Suppressor macrophage treated with lipopolysaccharide for 4 hours (primary cell): Measurements from ENCODE around the gene MAN2A2.
A peak's percentile ranks its signal among the peaks of the same experiment; 100 is the strongest.

ENCODE experiments used
- DNase-seq: peaks from one replicate; pipeline ENCODE4 v3.0.0-alpha.2; 2020

MAN2A2 gene

DNA sequence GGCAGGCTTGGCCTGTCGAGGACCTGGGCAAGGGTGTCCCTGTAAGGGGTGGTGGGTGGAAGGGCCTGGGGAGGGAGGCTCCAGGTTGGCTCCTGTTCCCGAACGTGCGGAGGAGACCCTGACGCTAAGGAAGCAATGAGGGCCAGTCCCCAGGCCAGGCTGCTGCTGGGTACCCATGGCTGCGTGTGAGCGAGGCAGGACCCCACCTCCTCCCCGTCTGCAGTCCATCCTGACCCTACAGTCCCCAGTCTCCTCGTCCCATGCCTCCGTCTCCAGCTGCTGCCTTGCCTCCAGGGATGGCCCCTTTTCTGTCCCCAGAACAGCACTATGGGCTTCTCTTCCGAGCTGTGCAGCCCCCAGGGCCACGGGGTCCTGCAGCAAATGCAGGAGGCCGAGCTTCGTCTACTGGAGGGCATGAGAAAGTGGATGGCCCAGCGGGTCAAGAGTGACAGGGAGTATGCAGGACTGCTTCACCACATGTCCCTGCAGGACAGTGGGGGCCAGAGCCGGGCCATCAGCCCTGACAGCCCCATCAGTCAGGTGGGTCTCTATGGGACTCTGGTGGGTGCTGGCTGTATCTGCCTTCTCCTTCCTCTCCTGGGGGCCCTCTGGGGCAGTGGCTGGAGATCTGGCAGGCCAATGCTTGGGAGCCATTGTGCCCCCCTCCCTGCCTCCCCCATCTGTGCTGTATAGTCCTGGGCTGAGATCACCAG, 18.2 kb upstream of the MAN2A2 start:
- no peak for DNase-seq

DNA sequence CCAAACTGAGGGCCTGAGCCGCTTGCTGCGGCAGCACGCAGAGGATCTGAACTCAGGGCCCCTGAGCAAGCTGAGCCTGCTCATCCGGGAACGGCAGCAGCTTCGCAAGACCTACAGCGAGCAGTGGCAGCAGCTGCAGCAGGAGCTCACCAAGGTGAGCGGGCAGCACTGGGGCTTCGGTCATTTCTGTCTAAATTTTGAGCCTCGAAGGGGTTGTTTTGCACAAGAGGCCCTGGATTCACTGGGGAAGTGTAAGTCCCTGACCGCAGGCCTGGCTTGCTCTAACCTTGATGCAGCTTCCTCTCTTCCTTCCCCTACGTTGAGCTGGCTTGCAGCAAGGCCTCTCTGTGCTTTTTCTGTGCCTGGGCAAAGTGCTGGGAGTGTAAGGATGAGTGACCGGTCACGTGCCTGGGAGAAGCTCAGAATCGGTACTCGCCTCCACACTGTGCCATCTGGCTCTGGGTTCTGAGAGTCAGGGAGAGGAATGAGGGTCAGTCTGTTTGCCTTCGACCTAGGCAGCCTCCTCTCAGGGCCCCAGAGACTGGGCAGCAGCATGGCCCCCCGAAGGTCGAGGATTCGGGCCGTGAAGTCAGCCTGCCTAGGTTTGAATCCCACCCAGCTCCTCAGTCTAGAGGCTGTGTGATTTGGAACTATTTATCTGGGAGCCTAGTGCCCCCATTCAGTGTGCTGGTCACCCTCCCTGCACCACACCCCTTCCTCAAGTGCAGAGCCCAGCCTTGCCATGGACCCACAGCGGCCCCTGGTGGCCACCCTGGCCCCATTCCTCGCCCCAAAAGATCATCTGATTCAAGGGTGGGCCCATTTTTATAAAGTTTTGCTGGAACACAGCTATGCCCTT, 17.4 kb upstream of the MAN2A2 start:
- DNase-seq: peak; percentile 85

DNA sequence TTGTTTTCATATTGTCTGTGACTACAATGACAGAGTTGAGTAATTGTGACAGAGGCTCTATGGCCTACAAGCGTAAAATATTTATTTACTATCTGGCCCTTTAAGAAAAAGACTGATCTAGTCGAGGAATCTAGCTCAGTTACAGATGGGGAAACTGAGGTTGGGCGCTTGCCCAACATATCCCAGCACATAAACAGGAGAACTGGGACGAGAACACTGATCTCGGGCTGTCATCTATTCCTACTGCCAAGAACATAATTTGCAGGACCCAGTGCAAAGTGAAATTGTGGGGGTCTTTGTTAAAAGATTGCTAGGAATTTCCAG, 16.8 kb upstream of the MAN2A2 start:
- DNase-seq: no peak

DNA sequence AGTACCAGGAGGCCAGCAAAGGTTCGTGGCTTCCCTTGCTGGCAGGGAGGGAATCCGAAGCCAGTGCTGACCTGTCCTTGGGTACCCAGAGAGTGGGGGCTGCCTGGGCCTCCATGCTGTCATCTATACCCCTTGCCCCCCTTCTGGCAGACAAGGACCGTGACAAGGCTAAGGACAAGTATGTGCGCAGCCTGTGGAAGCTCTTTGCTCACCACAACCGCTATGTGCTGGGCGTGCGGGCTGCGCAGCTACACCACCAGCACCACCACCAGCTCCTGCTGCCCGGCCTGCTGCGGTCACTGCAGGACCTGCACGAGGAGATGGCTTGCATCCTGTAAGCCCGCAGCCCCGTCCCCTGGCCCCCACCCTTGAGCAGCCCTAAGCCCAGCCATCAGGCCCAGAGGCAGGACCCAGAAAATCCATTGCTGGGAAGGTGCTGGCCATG, 16.0 kb upstream of the MAN2A2 start:
- DNase-seq: no peak

DNA sequence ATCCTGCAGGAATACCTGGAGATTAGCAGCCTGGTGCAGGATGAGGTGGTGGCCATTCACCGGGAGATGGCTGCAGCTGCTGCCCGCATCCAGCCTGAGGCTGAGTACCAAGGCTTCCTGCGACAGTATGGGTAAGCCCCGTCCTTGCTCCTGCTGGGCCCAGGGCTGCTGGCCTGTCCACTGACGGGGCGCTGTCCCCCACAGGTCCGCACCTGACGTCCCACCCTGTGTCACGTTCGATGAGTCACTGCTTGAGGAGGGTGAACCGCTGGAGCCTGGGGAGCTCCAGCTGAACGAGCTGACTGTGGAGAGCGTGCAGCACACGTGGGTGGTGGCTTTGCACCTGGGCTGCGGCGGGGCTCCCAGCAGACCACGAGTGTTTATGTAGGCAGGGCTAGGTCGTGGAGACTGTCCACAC, 13.8 kb upstream of the MAN2A2 start:
- DNase-seq: no peak

DNA sequence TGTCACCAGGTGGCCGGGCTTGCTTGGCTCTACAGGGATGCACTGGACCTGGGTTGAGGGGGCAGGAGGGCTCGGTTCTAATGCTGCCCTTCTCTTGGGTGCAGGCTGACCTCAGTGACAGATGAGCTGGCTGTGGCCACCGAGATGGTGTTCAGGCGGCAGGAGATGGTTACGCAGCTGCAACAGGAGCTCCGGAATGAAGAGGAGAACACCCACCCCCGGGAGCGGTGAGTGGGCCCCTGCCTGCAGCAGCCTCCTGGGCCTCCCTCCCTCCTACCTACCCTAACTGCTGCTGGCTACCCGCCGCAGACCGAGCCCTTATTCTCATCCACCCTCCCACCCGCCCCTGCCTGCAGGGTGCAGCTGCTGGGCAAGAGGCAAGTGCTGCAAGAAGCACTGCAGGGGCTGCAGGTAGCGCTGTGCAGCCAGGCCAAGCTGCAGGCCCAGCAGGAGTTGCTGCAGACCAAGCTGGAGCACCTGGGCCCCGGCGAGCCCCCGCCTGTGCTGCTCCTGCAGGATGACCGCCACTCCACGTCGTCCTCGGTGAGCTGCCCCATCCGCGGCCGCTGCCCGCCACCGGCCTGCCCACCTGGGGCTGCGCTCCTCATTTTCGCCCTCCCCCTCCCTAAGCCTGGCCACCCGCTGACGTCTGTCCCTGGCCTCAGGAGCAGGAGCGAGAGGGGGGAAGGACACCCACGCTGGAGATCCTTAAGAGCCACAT, 13.2 kb upstream of the MAN2A2 start:
- DNase-seq: no peak

DNA sequence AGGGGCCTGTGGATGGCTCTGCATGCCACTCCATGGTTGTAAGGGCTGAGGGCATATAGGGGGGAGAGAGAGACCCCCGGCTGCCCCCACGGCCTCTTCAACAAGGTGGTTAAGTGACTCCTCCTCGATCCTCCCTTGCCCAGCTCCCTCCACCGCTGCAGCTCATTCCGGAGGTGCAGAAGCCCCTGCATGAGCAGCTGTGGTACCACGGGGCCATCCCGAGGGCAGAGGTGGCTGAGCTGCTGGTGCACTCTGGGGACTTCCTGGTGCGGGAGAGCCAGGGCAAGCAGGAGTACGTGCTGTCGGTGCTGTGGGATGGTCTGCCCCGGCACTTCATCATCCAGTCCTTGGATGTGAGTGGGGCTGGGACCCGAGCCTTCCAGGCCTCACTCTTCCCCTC, 12.3 kb upstream of the MAN2A2 start:
- no peak for DNase-seq

DNA sequence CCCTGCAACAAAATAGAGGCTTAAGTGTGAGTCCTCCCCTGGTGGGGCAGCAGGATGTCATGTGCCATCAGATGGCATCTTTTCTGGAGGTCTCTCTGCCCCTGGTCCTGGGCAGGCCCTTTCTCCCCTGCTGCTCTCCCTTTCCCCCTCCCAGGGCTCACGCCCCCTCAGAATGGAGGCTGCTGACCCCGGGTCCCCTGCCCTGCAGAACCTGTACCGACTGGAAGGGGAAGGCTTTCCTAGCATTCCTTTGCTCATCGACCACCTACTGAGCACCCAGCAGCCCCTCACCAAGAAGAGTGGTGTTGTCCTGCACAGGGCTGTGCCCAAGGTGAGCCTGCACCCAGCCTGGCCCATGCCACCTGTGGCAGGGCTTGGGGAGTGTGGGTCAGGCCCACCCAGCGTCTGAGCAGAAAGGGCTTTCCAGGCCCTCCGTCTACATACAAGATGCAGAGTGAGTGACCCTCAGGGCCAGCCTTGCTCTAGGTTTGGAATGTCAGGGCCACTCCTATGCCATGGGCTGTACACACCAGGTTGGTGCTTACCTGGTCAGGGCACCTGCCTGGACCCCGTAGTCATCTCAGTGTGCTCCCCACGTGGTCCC, 11.7 kb upstream of the MAN2A2 start:
- no peak for DNase-seq

DNA sequence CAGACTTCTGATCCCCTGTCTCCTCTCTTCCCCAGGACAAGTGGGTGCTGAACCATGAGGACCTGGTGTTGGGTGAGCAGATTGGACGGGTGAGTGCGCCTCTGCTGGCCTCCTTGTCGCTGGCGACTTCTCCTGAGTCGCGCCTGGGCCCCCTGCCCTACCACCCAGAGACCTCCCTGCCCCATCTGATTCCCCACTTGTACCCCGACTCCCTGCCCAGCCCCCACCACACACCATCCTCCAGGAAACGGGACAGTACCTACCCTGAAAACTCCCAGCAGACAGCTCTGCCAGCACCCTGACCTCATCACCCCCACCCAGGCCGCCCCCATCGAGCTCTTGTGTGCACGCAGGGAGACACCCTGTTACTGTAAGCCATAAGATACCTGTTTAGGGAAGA, 11.1 kb upstream of the MAN2A2 start:
- DNase-seq: no peak

DNA sequence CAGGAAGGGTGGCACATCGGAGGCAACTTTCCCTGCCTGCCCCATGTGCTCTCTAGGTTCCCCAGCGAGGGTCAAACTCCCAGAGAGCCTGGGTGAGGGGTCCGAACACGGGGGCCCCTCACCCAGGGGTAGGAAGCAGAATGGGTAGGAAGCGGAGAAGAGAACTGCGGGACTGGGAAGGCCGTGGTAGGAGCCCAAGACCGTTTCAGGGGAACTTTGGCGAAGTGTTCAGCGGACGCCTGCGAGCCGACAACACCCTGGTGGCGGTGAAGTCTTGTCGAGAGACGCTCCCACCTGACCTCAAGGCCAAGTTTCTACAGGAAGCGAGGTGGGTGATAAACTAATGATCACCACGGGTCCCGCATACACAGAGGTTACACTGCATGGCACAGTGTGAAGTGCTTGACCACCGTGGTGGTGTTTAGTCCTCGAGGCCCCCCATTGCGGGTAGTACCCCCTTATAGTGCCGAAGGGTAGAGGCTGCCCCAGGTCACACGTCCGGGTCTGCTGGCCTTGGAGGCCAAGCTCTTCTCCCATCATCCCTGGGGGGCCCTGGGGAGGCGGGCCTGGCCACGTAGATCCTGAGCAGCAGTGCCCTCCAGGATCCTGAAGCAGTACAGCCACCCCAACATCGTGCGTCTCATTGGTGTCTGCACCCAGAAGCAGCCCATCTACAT, 10.5 kb upstream of the MAN2A2 start:
- no peak for DNase-seq

DNA sequence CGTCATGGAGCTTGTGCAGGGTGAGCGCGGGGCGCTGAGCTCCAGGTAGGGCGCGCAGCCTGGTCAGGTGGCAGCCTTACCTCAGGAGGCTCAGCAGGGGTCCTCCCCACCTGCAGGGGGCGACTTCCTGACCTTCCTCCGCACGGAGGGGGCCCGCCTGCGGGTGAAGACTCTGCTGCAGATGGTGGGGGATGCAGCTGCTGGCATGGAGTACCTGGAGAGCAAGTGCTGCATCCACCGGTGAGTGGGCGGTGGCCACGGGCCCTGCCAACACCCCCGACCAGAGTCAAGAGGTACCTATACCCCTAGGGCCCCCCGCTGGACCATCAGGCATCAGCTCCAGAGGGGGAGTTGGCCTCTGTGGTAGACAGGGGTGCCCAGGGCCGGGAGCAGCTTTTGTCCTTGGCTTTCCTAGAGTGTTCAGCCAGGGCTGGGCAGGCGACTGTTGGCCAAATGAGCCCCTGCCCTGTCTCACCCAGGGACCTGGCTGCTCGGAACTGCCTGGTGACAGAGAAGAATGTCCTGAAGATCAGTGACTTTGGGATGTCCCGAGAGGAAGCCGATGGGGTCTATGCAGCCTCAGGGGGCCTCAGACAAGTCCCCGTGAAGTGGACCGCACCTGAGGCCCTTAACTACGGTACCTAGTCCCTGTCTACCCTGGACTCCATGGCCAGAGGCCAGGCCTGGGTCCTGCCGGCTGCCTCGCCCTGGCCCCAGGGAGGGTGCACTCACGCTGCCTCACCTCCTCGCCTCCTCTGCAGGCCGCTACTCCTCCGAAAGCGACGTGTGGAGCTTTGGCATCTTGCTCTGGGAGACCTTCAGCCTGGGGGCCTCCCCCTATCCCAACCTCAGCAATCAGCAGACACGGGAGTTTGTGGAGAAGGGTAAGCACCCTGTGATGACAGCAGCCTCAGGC, 9.7 kb upstream of the MAN2A2 start:
- DNase-seq: no peak

DNA sequence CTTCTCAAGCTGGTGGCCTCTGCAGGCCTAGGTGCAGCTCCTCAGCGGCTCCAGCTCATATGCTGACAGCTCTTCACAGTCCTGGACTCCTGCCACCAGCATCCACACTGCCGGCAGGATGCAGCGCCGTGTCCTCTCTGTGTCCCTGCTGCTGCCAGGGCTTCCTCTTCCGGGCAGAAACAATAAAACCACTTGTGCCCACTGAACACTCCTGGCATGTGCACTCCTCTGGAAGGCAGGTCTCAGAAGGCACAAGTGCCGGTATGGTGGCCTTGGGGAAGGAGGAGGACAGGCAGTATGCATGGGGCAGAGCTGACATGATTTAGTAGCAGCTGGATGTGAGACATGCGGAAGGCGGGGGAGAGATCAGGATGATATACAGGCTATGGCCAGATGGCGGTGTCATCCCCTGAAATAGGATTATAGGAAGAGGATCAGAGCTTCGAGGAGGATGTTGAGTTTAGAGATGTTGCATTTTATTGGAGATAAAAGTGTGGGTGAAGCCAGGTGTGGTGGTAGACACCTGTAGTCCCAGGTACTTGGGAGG, 7.5 kb upstream of the MAN2A2 start:
- DNase-seq: peak; percentile 32

DNA sequence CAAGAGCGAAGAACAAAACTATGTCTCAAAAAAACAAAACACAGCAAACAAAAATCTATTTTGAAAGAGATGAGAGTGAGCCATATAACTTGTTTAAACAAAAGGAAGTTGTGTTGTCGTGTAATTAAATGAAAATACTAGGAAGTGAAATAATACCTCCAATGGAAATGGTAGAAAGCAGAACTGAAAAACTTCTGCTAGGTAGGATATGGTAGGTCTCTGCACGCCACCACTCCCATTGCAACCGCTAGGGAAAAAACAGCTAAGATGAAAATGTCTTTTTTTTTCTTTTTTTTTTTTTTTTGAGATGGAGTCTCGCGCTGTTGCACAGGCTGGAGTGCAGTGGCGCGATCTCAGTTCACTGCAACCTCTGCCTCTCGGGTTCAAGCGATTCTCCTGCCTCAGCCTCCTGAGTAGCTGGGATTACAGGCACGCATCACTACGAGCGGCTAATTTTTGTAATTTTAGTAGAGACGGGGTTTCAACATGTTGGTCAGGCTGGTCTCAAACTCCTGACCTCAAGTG, 5.9 kb upstream of the MAN2A2 start:
- DNase-seq: peak; percentile 37

DNA sequence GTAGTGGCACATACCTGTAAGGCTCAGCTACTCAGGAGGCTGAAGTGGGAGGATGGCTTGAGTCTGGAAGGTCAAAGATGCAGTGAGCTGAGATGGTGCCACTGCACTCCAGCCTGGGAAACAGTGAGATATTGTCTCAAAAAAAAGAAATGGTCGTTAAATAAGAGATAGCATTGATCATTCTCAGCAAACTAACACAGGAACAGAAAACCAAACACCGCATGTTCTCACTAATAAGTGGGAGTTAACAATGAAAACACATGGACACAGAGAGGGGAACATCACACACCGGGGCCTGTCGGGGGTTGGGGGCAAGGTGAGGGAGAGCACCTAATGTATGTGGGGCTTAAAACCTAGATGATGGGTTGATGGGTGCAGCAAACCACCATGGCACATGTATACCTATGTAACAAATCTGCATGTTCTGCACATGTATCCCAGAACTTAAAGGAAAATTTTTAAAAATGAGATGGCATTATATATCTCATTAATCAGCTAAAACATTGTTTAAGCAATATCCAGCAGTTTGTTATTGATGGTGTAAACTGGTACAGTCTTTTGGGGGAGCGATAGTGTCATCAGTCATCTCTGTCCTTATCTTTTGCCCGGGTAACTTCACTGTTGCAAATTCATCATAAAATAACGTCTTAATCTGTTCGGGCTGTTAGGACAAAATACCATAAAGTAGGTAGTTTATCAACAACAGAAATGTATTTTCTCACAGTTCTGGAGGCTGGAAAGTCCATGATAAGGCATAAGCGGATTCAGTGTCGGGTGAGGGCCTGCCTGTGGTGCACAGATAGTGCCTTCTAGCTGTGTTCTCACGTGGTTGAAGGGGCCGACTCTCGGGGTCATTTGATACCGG, 1.7 kb upstream of the MAN2A2 start:
- DNase-seq: no peak

DNA sequence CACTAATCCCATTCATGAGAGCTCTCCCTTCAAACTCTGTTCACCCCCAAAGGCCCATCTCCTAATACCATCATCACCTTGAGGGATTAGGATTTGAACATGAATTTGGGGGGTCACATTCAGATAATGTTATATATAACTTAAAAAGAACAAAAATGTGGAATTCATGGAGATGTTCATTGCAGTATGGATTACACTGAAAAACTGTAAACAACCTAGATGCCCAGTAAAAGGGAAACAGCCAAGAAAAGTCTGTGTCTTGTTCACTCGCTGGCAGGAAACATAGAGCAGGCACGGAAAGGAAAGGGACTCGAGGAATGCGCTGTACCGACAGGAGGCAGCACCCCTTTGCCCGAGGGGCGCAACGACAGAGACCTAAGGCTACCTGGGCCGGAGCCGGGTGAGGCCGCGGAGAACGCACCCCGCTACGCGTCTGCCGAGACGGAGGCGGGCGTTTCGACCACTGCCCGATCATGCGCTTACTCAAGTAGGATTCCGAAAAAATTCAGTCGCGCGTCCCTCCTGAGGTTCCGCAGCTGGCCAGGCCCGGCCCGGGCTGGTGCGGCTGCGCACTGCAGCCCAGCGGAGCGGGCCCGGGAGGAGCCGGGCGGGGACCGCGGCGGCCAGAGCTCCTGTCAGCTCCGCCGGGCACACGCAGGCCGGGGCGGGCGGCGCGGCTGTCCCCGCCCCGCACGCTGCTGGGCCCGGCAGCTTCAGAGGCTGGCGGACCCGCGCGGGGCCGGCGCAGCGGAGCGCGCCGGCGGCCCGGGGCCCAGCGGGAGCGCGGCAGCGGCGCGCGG, 862 bp upstream of the MAN2A2 start:
- peak; percentile 89 for DNase-seq

DNA sequence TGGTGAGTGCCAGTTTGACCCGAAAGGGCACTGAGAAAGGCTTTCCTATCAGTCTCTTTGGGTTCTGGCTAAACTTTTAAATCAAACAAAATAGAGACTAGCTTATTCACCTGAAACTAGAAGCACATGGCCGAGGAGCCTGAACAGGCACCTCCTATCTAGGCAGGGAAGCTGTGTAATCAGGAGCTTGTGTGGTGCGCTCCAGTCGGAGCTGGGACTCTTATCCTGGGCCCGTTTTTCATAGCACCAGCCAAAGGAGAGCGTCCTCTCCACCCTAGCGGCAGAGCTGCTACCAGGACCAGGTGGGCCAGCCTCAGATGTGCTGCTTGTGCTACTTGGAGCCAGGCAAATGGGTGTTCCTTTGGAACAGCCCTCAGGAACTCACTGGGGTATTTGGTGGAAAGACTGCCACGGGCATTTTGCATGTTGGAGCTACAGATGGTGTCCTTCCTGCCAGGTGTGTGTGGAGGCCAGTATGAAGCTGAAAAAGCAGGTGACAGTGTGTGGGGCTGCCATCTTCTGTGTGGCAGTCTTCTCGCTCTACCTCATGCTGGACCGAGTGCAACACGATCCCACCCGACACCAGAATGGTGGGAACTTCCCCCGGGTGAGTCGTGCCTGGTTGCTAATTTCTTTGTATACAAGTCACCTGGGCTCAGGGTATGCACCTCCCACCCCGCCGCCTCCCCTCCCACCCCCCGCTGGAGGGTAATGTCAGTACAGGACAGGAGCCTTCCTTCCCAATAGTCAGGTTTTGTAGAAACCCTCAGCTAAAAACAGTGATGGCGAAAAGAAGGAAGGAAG, 833 bp downstream of the MAN2A2 start:
- no peak for DNase-seq

DNA sequence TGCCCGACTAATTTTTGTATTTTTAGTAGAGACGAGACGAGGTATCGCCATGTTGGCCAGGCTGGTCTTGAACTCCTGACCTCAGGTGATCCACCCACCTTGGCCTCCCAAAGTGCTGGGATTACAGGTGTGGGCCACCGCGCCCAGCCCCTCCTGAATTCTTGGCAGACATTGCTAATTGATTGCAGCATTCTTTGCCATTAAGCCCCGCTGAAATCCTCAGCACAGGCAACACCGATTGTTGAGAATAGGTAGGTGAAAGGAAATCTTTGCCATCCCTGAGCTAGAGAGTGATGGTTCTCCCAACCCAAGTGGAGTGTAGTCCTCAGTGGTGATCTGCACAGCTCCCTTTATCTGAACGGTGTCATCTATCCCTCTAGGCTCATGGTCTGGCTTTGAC, 1.6 kb downstream of the MAN2A2 start:
- no peak for DNase-seq
